ENCODE data around the gene TMPRSS13. TPM values are rescaled to one million over a fixed set of nuclear protein-coding genes. Genes with fewer than 3 reads are reported as not detected.

Gene TMPRSS13
- total and polyA plus RNA-seq, 2 of the 13 experiments (the other 11 are each of a cell fraction or from before 2014, with no cell fraction given) = not detected

GRCh38 chr11:117949062-117949461, 19.9 kb upstream of the TMPRSS13 start:
- FAIRE-seq (no peak), ATAC-seq (no peak), DNase-seq (ENCODE audit: low spot score) (no peak)
- no peaks in the 10 kb centered on the region for H3K79me2 ChIP-seq (ENCODE audit: insufficient read depth, low read length)
- no peaks in the 10 kb centered on the region for H3K36me3 ChIP-seq (replicated peaks in 1 of 2; ENCODE audit: control insufficient read depth in 1 of 2, insufficient read depth in 2 of 2, low read length in 2 of 2)
- no peak overlapping the region for H3K4me3 ChIP-seq (replicated peaks in 1 of 3; ENCODE audit: insufficient read depth in 1 of 3, low read depth in 2 of 3, low read length in 3 of 3)
- peaks cover 3 to 19% of the 10 kb centered on the region in 2 experiments; a peak in 2 of 5 replicates for H3K27me3 ChIP-seq (ENCODE audit: control insufficient read depth in 1 of 2, insufficient read depth in 2 of 2, low read length in 2 of 2)
- WGBS (ENCODE audit: low lambda C conversion rate) = 7% methylated on average over 6 of the region's 6 CpGs
- intact Hi-C loops (cut with micrococcal nuclease; ENCODE audit: unreplicated experiment) = loop anchor here (10.0 kb wide), 1 partner anchor 524 kb away; no protein-coding TSS in a partner anchor
- in situ Hi-C loops (cut with HindIII; ENCODE audit: extremely low pct_ligation_motif_present, low pct_unique_long_range_greater_than_20kb) = loop anchor here (5.0 to 25.0 kb wide), 2 partner anchors 127 to 512 kb away; partner anchors contain the start of gene FXYD2
- POLR2A ChIA-PET = no interaction called here
- no peaks in the 10 kb centered on the region for H3K9me3 ChIP-seq (ENCODE audit: low read length)
- no peaks in the 10 kb centered on the region for H4K20me1 ChIP-seq (ENCODE audit: insufficient read depth, low read length)
- TF ChIP-seq ZNF687 (CRISPR knock-in tag; IDR thresholded peaks at IDR 0.05) (no peak), ZNF333 (CRISPR knock-in tag; IDR thresholded peaks at IDR 0.05; ENCODE audit: borderline replicate concordance) (no peak), ZNF564 (CRISPR knock-in tag; IDR thresholded peaks at IDR 0.05) (no peak), BRD4 (CRISPR knock-in tag; IDR thresholded peaks at IDR 0.05) (no peak), ZNF414 (CRISPR knock-in tag; IDR thresholded peaks at IDR 0.05) (no peak), ZNF124 (CRISPR knock-in tag; IDR thresholded peaks at IDR 0.05) (no peak), ZNF704 (CRISPR knock-in tag; IDR thresholded peaks at IDR 0.05; ENCODE audit: borderline replicate concordance) (no peak), SPEN (CRISPR knock-in tag; IDR thresholded peaks at IDR 0.05; ENCODE audit: low read depth) (no peak), ZNF281 (CRISPR knock-in tag; IDR thresholded peaks at IDR 0.05; ENCODE audit: borderline replicate concordance) (no peak), SP5 (CRISPR knock-in tag; IDR thresholded peaks at IDR 0.05; ENCODE audit: borderline replicate concordance, low read depth) (no peak)
- CTCF ChIA-PET (ENCODE audit: low intra/inter-chr PET ratio, low total read pairs) = no interaction called here
- H3K4me2 ChIP-seq (ENCODE audit: low read depth, low read length) = no peak overlapping the region
- H2AFZ ChIP-seq (ENCODE audit: low read length) = no peak overlapping the region
- H3K4me1 ChIP-seq (ENCODE audit: insufficient read depth, low read length) = no peaks in the 10 kb centered on the region
- H3K9ac ChIP-seq (ENCODE audit: insufficient read depth, low read depth, low read length) = no peak overlapping the region
- no peak overlapping the region for H3K27ac ChIP-seq (ENCODE audit: extremely low read length, insufficient read depth, low read length)
- no TSS peak for BruUV-seq (replicated peaks)

Measured in HepG2 (cell line).